CD4-positive, alpha-beta T cell treated with Interleukin-10 for 1 hour (primary cell): ENCODE measurements around the gene ROR2.

Experiments used
- DNase-seq: peaks from one replicate; pipeline ENCODE4 v3.0.0-alpha.2; 2020

The ROR2 gene

GRCh38 chr9:91710158-91710557, 239.9 kb downstream of the ROR2 start:
- DNase-seq: no peak

GRCh38 chr9:91705386-91705785, 244.6 kb downstream of the ROR2 start:
- DNase-seq: no peak

GRCh38 chr9:91700475-91700874, 249.6 kb downstream of the ROR2 start:
- no peak for DNase-seq

- no peak for DNase-seq
Measured at GRCh38 chr9:91698266-91698665, 251.8 kb downstream of the ROR2 start.

GRCh38 chr9:91697201-91697600, 252.8 kb downstream of the ROR2 start:
- no peak for DNase-seq

- DNase-seq: no peak
Measured at GRCh38 chr9:91694081-91694870, 255.8 kb downstream of the ROR2 start.

- DNase-seq: no peak
Measured at GRCh38 chr9:91693226-91693625, 256.8 kb downstream of the ROR2 start.

GRCh38 chr9:91690540-91691249, 259.3 kb downstream of the ROR2 start:
- no peak for DNase-seq

- no peak for DNase-seq
Measured at GRCh38 chr9:91689006-91689405, 261.0 kb downstream of the ROR2 start.

- DNase-seq: no peak
Measured at GRCh38 chr9:91683269-91683668, 266.8 kb downstream of the ROR2 start.

- no peak for DNase-seq
Measured at GRCh38 chr9:91682806-91683205, 267.2 kb downstream of the ROR2 start.

GRCh38 chr9:91681461-91682305, 268.3 kb downstream of the ROR2 start:
- peak; percentile 58 for DNase-seq

- no peak for DNase-seq
Measured at GRCh38 chr9:91680998-91681397, 269.0 kb downstream of the ROR2 start.

GRCh38 chr9:91680106-91680505, 269.9 kb downstream of the ROR2 start:
- no peak for DNase-seq

GRCh38 chr9:91678807-91679580, 271.0 kb downstream of the ROR2 start:
- no peak for DNase-seq

- DNase-seq: no peak
Measured at GRCh38 chr9:91677822-91678436, 272.1 kb downstream of the ROR2 start.

- no peak for DNase-seq
Measured at GRCh38 chr9:91677331-91677730, 272.7 kb downstream of the ROR2 start.

- DNase-seq: no peak
Measured at GRCh38 chr9:91676046-91676445, 274.0 kb downstream of the ROR2 start.

- DNase-seq: no peak
Measured at GRCh38 chr9:91664663-91665062, 285.4 kb downstream of the ROR2 start.

- no peak for DNase-seq
Measured at GRCh38 chr9:91663858-91664257, 286.2 kb downstream of the ROR2 start.

GRCh38 chr9:91661451-91661850, 288.6 kb downstream of the ROR2 start:
- DNase-seq: no peak

GRCh38 chr9:91660521-91660920, 289.5 kb downstream of the ROR2 start:
- DNase-seq: no peak
